Measurements from ENCODE around the gene NIPBL. TPM values are rescaled to one million over a fixed set of nuclear protein-coding genes. Genes with fewer than 3 reads are reported as not detected.

The NIPBL gene
- total RNA-seq, 1 donor from 2014 or later = 63.0 TPM

DNA sequence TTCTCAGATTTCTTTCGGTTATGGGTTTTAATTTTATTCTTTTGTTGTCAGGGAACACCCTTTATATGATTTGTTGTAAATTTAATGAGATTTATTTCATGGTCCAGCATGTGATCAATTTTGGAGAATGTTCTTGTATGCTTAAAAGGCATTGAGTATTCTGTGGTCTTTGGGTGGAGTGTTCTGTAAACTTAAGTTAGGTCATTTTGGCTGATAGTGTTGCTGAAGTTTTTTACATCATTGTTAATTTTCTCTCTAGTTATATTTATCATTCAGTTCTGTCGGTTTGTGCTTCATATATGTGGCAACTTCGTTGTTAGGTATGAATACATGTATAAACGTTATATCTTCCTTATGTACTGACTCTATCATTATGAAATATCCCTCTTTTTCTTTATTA is 55.5 kb downstream of the NIPBL start:
- H3K36me3 ChIP-seq = no peaks in the 10 kb centered on the region
- DNase-seq (no peak), ATAC-seq (no peak)
- no peak for TF ChIP-seq CTCF (IDR thresholded peaks at IDR 0.05)
- H3K27ac ChIP-seq = no peak overlapping the region
- H3K4me1 ChIP-seq = peaks cover 7% of the 10 kb centered on the region
- intact Hi-C loops (cut with DNase I) = no loop called here
- H3K4me3 ChIP-seq = no peak overlapping the region
- H3K9me3 ChIP-seq = no peaks in the 10 kb centered on the region
- no peaks in the 10 kb centered on the region for H3K27me3 ChIP-seq

GRCh38 chr5:36932699-36933098 is 56.1 kb downstream of the NIPBL start:
- intact Hi-C loops (cut with DNase I) = no loop called here
- peaks cover 14% of the 10 kb centered on the region for H3K4me1 ChIP-seq

DNA sequence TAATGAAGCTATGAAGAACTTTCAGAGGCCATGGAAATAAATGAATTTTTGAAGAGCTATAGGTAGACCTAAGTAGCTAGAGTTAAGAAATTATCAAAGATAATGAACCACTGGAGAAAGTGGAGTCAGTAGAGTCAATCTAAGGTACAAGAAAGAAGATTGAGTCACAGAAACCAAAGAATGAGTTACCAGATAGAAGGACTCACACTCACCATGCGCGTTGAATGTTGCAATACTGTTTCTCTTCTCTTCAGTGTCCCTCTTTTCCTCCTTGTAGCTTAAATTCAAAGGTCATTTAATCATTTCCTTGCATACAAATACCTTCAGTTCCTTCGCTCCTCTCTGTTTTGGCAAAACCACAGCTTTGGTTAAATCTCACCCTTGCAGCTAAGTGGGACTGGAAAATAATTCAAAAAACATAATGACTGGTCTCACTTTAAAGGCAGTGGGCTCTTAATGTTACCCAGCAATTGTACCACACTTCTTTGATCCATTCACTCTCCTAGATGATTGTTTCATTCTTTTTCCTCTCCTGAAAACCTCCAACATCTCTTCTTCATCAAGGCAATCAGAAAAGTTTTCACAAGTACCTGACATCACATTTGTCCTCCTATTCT is 58.3 kb downstream of the NIPBL start:
- H3K27me3 ChIP-seq = no peaks in the 10 kb centered on the region
- intact Hi-C loops (cut with DNase I) = no loop called here
- TF ChIP-seq CTCF (IDR thresholded peaks at IDR 0.05) = no peak
- ATAC-seq (no peak), DNase-seq (no peak)
- peaks cover 20% of the 10 kb centered on the region for H3K4me1 ChIP-seq
- H3K27ac ChIP-seq = no peak overlapping the region
- H3K9me3 ChIP-seq = no peaks in the 10 kb centered on the region
- H3K36me3 ChIP-seq = no peaks in the 10 kb centered on the region
- H3K4me3 ChIP-seq = no peak overlapping the region

More at GRCh38 chr5:36932699-36933098, 56.1 kb downstream of the NIPBL start:
- Histone ChIP-seq H3K27ac (no peak overlapping the region), H3K27me3 (no peaks in the 10 kb centered on the region), H3K9me3 (no peaks in the 10 kb centered on the region), H3K4me3 (no peak overlapping the region), H3K36me3 (no peaks in the 10 kb centered on the region)
- ATAC-seq (no peak), DNase-seq (no peak)
- TF ChIP-seq CTCF (IDR thresholded peaks at IDR 0.05) = no peak

GRCh38 chr5:36935805-36936204 is 59.2 kb downstream of the NIPBL start:
- intact Hi-C loops (cut with DNase I) = no loop called here
- DNase-seq = no peak
- Histone ChIP-seq H3K27me3 (no peaks in the 10 kb centered on the region), H3K4me1 (peaks cover 27% of the 10 kb centered on the region), H3K27ac (no peak overlapping the region), H3K9me3 (no peaks in the 10 kb centered on the region), H3K4me3 (no peak overlapping the region), H3K36me3 (no peaks in the 10 kb centered on the region)
- no peak for TF ChIP-seq CTCF (IDR thresholded peaks at IDR 0.05)
- no peak for ATAC-seq

GRCh38 chr5:36936309-36936708 is 59.7 kb downstream of the NIPBL start:
- no peaks in the 10 kb centered on the region for H3K27me3 ChIP-seq
- no peaks in the 10 kb centered on the region for H3K36me3 ChIP-seq
- H3K4me1 ChIP-seq = peaks cover 29% of the 10 kb centered on the region
- DNase-seq (no peak), ATAC-seq (no peak)
- no peak overlapping the region for H3K4me3 ChIP-seq
- intact Hi-C loops (cut with DNase I) = no loop called here
- no peak for TF ChIP-seq CTCF (IDR thresholded peaks at IDR 0.05)
- no peaks in the 10 kb centered on the region for H3K9me3 ChIP-seq
- no peak overlapping the region for H3K27ac ChIP-seq

- ATAC-seq = no peak
- DNase-seq = no peak
- Histone ChIP-seq H3K27me3 (no peaks in the 10 kb centered on the region), H3K4me1 (peaks cover 29% of the 10 kb centered on the region), H3K4me3 (no peak overlapping the region), H3K36me3 (no peaks in the 10 kb centered on the region), H3K9me3 (no peaks in the 10 kb centered on the region), H3K27ac (no peak overlapping the region)
- TF ChIP-seq CTCF (IDR thresholded peaks at IDR 0.05) = no peak
- intact Hi-C loops (cut with DNase I) = no loop called here
These were observed 61.6 kb downstream of the NIPBL start for GRCh38 chr5:36938129-36938528.
